Cardiac muscle cell (in vitro differentiated cells and primary cell): ENCODE data around the gene MTHFSD. TPM values are rescaled to one million over a fixed set of nuclear protein-coding genes. Genes with fewer than 3 reads are reported as not detected.

Source experiments
- DNase-seq, 2 donors: peaks; one replicate each; pipeline versions ENCODE4 v3.0.0 to v3.0.0-alpha.2; 2010 to 2017; ENCODE audit warnings: low read depth in 1 of 2, low spot score in 1 of 2
- H3K27ac ChIP-seq: fragments of 200-600 bp; sonication (generic); 2 replicates; pipeline ENCODE4 v1.5.1; 2016
- H3K27me3 ChIP-seq: fragments of 200-600 bp; sonication (generic); 2 replicates; pipeline ENCODE4 v1.6.0; 2016; ENCODE audit warnings: control low read depth
- H3K36me3 ChIP-seq: fragments of 200-600 bp; sonication (generic); 2 replicates; pipeline ENCODE4 v1.5.1; 2016; ENCODE audit warnings: control low read depth
- H3K4me1 ChIP-seq: fragments of 200-600 bp; sonication (generic); 2 replicates; pipeline ENCODE4 v1.8.1; 2017; ENCODE audit warnings: low read depth, mild to moderate bottlenecking, mixed run types
- H3K4me3 ChIP-seq: fragments of 200-600 bp; sonication (generic); 2 replicates; pipeline ENCODE4 v1.5.1; 2016; ENCODE audit warnings: mild to moderate bottlenecking
- H3K9me3 ChIP-seq: fragments of 200-600 bp; sonication (generic); 2 replicates; pipeline ENCODE4 v1.5.1; 2017; ENCODE audit warnings: low read depth, mild to moderate bottlenecking, control low read depth
- polyA plus RNA-seq: library from polyadenylated mRNA; unstranded; fragments of >200 nt; fragmentation: Nextera tagmentation; extraction: Ambion mirVana; gene quantifications from 2 replicates; pipeline ENCODE4 v1.2.1, GENCODE V29; 2016
- total RNA-seq: library from RNA; depleted of rRNA; stranded (reverse); fragments of >200 nt; gene quantifications from 2 replicates; pipeline ENCODE4 v1.2.3, GENCODE V29; 2016
- TF ChIP-seq, protein P1 (sequence below): IDR thresholded peaks from 2 replicates; pipeline ENCODE4 v1.5.1; 2012; ENCODE audit warnings: low read depth, mild to moderate bottlenecking, low read length

MTHFSD gene
- total and polyA plus RNA-seq, 2 experiments from 2014 or later: 23.0 to 36.0 TPM

DNA sequence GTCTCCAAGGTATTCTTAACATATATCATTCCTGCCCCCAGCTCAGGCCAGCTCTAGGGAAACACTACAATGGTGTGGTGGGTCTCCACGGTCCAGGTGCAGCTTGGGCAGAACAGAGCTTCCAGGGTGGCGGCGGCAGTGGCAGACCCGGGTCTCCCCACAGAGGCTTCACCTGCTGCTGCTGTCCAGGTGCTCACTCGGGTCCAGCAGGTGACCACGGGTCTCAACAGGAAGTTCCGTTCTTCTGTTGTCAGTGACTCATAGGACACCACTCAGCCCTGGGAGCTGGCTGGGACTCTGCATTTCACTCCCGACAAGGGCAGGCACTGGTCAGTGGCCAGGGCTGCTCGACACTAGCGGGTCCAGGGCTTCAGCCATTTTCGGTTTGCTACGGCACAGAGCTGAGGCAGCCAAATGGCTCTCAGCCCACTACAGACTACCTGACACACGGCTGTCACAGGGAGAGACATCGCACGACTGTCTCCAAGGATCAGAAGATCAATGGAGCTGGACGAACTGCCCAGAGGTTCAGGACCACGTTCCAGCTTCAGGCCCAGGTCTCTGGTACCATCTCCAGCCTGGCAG, 16.7 kb downstream of the MTHFSD start:
- Histone ChIP-seq H3K27ac (no peak overlapping the region), H3K36me3 (peaks cover 20% of the 10 kb centered on the region), H3K4me3 (no peak overlapping the region), H3K4me1 (no peaks in the 10 kb centered on the region), H3K27me3 (no peaks in the 10 kb centered on the region), H3K9me3 (no peaks in the 10 kb centered on the region)
- no peak for DNase-seq
- TF ChIP-seq, protein P1, sequence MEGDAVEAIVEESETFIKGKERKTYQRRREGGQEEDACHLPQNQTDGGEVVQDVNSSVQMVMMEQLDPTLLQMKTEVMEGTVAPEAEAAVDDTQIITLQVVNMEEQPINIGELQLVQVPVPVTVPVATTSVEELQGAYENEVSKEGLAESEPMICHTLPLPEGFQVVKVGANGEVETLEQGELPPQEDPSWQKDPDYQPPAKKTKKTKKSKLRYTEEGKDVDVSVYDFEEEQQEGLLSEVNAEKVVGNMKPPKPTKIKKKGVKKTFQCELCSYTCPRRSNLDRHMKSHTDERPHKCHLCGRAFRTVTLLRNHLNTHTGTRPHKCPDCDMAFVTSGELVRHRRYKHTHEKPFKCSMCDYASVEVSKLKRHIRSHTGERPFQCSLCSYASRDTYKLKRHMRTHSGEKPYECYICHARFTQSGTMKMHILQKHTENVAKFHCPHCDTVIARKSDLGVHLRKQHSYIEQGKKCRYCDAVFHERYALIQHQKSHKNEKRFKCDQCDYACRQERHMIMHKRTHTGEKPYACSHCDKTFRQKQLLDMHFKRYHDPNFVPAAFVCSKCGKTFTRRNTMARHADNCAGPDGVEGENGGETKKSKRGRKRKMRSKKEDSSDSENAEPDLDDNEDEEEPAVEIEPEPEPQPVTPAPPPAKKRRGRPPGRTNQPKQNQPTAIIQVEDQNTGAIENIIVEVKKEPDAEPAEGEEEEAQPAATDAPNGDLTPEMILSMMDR: no peak

DNA sequence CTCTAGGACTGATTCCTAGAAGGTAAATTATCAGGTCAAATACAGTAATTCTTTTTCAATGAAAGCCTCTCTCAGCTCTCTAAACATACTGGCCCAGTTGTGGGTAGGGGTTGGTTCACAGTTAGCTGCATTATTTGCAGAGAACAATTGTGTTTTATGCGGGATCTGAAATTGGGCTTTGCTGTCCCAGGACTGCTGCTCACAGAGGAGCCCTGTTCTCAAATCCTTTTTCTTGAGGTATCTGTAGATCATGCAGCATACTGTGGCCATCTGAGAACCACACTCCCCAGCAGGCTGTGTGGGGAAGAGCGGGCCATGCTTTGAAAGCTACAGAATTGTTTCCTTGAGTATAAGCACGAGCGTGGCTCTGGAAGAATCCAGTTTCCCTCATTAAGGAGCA, 17.5 kb downstream of the MTHFSD start:
- H3K36me3 ChIP-seq: peaks cover 20% of the 10 kb centered on the region
- TF ChIP-seq, protein P1: no peak
- no peak for DNase-seq

DNA sequence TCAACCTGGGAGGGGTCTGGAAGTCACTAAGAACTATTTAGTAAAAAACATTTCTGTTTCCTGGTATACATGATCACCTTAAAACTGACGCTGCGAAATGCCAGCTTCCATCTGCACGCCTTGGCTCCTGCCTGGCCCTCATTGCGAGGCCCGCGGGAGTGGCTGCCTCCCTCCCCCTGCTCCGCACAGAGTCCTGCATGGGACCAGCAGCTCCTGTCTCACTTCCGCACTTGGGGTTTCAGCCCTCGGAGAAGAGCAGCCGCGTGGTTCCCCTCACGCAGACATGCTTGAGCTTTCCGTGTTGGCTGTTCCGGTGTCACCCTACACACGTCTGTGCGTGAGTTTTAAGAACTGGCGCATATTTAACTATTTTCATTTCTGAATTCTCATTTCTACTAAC, 18.4 kb downstream of the MTHFSD start:
- Histone ChIP-seq H3K27me3 (no peaks in the 10 kb centered on the region), H3K27ac (no peak overlapping the region), H3K9me3 (no peaks in the 10 kb centered on the region), H3K4me3 (no peak overlapping the region), H3K36me3 (peaks cover 18% of the 10 kb centered on the region), H3K4me1 (no peaks in the 10 kb centered on the region)
- no peak for DNase-seq
- TF ChIP-seq, protein P1: no peak

More for the DNA sequence above, 17.5 kb downstream of the MTHFSD start:
- Histone ChIP-seq H3K27me3 (no peaks in the 10 kb centered on the region), H3K27ac (no peak overlapping the region), H3K4me1 (no peaks in the 10 kb centered on the region), H3K4me3 (no peak overlapping the region), H3K9me3 (no peaks in the 10 kb centered on the region)

DNA sequence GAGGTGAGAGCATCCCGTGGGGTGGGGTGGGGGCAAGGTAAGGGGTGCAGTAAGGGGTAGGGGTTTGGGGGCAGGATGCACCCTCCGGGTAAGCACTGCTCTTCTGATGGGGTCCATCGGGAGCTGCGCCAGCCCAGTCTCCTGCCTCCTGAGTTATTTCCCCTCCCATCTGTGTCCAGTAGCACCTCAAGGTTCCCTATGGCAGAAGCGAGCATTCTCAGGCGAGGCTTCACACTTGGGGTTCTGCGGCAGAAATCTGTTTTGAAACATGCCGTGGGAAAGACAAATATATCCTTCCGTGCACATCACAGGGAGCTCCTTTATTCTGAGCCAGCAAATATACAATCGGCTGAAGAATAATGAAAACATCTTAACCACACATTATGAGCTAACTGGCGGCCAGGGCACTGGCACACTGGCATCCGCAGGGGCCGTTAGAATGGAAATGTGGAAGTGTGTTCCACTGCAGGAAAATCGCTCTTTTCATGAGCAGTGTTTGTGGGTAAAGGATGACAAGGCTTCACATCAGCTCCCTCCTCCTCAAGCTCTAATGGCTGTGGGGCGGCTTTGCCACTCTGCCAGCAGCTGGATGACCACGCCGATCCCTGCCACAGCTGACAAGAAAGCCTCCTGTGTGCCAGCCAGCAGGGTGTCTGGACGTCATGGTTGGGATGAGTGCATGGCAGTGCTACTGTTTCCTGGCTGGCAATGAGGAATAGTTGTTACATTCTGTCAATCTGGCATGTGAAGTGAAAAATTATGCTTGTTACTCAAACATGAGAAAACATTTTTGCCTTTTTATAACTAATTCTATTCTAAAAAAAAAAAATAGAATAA, 20.0 kb downstream of the MTHFSD start:
- no peaks in the 10 kb centered on the region for H3K27me3 ChIP-seq
- no peak for DNase-seq
- H3K4me1 ChIP-seq: no peaks in the 10 kb centered on the region
- H3K36me3 ChIP-seq: peaks cover 8% of the 10 kb centered on the region
- H3K9me3 ChIP-seq: no peaks in the 10 kb centered on the region
- no peak overlapping the region for H3K27ac ChIP-seq
- TF ChIP-seq, protein P1: no peak
- H3K4me3 ChIP-seq: no peak overlapping the region

DNA sequence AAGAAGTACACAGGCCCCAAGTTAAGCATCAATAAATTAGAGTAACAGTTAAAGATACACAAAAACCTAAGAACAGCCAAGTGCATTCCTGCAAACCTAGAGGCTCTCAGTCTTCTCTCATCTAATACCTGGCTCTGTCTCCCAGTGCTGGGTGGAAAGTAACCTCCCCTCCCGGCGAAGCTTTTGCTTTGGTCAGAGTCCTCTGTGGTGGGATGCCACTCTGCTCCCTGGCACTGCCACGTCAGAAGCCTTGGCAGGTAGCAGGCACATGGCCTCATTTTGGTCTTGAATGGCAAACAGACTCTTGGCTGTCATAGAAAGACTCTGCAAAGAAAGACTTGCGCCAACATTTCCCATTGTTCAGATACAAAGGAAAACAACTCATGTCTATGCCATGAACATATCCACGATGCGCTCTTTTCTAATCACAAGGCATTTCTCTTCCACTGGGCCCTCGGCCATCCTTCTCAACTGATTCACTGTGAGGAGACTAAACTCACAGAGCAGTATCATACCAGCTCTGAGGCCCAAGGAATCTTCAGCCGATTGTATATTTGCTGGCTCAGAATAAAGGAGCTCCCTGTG, 21.2 kb downstream of the MTHFSD start:
- Histone ChIP-seq H3K4me1 (no peaks in the 10 kb centered on the region), H3K4me3 (no peak overlapping the region), H3K27me3 (no peaks in the 10 kb centered on the region), H3K9me3 (no peaks in the 10 kb centered on the region), H3K27ac (no peak overlapping the region), H3K36me3 (no peaks in the 10 kb centered on the region)
- TF ChIP-seq, protein P1: no peak
- DNase-seq: no peak
